A549 (cell line): ENCODE results near the gene PGGHG. TPM values are rescaled to one million over a fixed set of nuclear protein-coding genes. Genes with fewer than 3 reads are reported as not detected.
"Not testable (repeated sequence)": the region's sequence is repeated elsewhere in the genome, so short reads cannot be mapped to it uniquely, and the experiment has no call there.

ENCODE experiments used
- ATAC-seq, 2 experiments: fragments of 200-7000 bp in 1 of 2; fragments of >200 bp in 1 of 2; cut with Nextera tagmentation in 1 of 2; cut with Tn5 transposase in 1 of 2; 3 replicates each; pipeline versions ENCODE4 v1.8.0 to v1.9.1; 2018 to 2020; ENCODE audit warnings: mild to moderate bottlenecking in 1 of 2, moderate library complexity in 1 of 2
- CTCF ChIA-PET: fragments of 300-600 bp; sonication (Branson Sonifier 250); formaldehyde crosslinking; extraction: SDS; loops from one replicate; lab custom pipeline; 2021; ENCODE audit warnings: antibody characterized with exemption, inconsistent platforms; lab: Yijun Ruan, JAX
- POLR2A ChIA-PET: fragments of 350-600 bp; formaldehyde crosslinking; extraction: SDS; loops from one replicate; lab custom pipeline; 2021; ENCODE audit warnings: antibody characterized with exemption, inconsistent platforms; lab: Yijun Ruan, JAX
- DNase-seq, 2 experiments: peaks; one replicate each; pipeline versions ENCODE4 v3.0.0 to v3.0.0-alpha.2; 2011 to 2016; ENCODE audit warnings: low read depth in 1 of 2, low spot score in 1 of 2
- FAIRE-seq: peaks from 2 replicates; lab custom pipeline; 2011; peaks lifted over from hg19 to GRCh38; lab: Jason Lieb, UNC
- H3K27ac ChIP-seq, 2 experiments: fragments of >200 bp; sonication (Bioruptor Twin); formaldehyde crosslinking; 3 replicates each; pipeline ENCODE4 v1.5.1; 2016 to 2017
- H3K4me1 ChIP-seq: fragments of >200 bp; sonication (Bioruptor Twin); formaldehyde crosslinking; 3 replicates; pipeline ENCODE4 v1.6.1; 2016
- H3K4me2 ChIP-seq: fragments of >200 bp; sonication (Bioruptor Twin); formaldehyde crosslinking; 3 replicates; pipeline ENCODE4 v1.6.1; 2016
- H3K4me3 ChIP-seq: fragments of >200 bp; sonication (Bioruptor Twin); formaldehyde crosslinking; 3 replicates; pipeline ENCODE4 v1.5.1; 2016
- H3K9me3 ChIP-seq: fragments of >200 bp; sonication (Bioruptor Twin); formaldehyde crosslinking; 3 replicates; pipeline ENCODE4 v1.6.1; 2016
- CBX2 ChIP-seq: fragments of 200-600 bp; sonication (generic); IDR thresholded peaks from 2 replicates; pipeline ENCODE4 v1.6.1; 2016; ENCODE audit warnings: low read depth, mild to moderate bottlenecking, borderline replicate concordance
- ESRRA ChIP-seq: fragments of 150-350 bp; IDR thresholded peaks from 2 replicates; pipeline ENCODE4 v1.6.1; 2014; ENCODE audit warnings: mild to moderate bottlenecking, low read length, borderline replicate concordance
- GATA3 ChIP-seq: IDR thresholded peaks from 2 replicates; pipeline ENCODE4 v1.6.1; 2012; ENCODE audit warnings: borderline replicate concordance
- HES2 ChIP-seq: fragments of >200 bp; sonication (Bioruptor Twin); formaldehyde crosslinking; IDR thresholded peaks from 2 replicates; pipeline ENCODE4 v1.6.1; 2016
- HOXB5 ChIP-seq: fragments of 250-450 bp; sonication (Bioruptor Pico); IDR thresholded peaks from 2 replicates; pipeline ENCODE4 v1.5.0; 2020; ENCODE audit warnings: mild to moderate bottlenecking, moderate library complexity
- PHF8 ChIP-seq: fragments of 200-600 bp; sonication (generic); IDR thresholded peaks from 2 replicates; pipeline ENCODE4 v1.6.1; 2016; ENCODE audit warnings: low read depth, mild to moderate bottlenecking, antibody characterized with exemption, moderate library complexity, borderline replicate concordance
- SMC3 ChIP-seq: fragments of >200 bp; sonication (Bioruptor Twin); formaldehyde crosslinking; IDR thresholded peaks from 3 replicates; pipeline ENCODE4 v1.6.1; 2018; ENCODE audit warnings: inconsistent platforms
- ZFP36 ChIP-seq: fragments of 450-650 bp; IDR thresholded peaks from 2 replicates; pipeline ENCODE4 v1.6.1; 2014; ENCODE audit warnings: borderline replicate concordance; ENCODE audit not compliant: partially characterized antibody
- WGBS: methylation state at CpG from one replicate; pipeline ENCODE4 v1.1.6; 2017; ENCODE audit errors: missing lambda C conversion rate; 5-methylcytosine and 5-hydroxymethylcytosine counted together
- polyA plus RNA-seq, 4 experiments: library from polyadenylated mRNA; depleted of rRNA in 3 of 4; stranded (reverse); fragments of >200 nt; fragmentation: RNase III in 1 of 4; extraction: RNeasy Plus Mini Kit Qiagen cat#74134 plus additional on column Dnase treatment in 1 of 4; gene quantifications; 2 replicates in 3 of 4; 3 replicates in 1 of 4; pipeline ENCODE4 v1.2.3, GENCODE V29; 2011 to 2017
- TF ChIP-seq, protein P1 (sequence below): fragments of >200 bp; sonication (Bioruptor Twin); formaldehyde crosslinking; IDR thresholded peaks from 3 replicates; pipeline ENCODE4 v1.5.1; 2016
- TF ChIP-seq, protein P2 (sequence below): fragments of 150-350 bp; IDR thresholded peaks from 2 replicates; pipeline ENCODE4 v1.6.1; 2014; ENCODE audit warnings: low read depth, mild to moderate bottlenecking, low read length
- TF ChIP-seq, protein P3 (sequence below): IDR thresholded peaks from 2 replicates; pipeline ENCODE4 v1.6.1; 2012

Gene PGGHG
- polyA plus RNA-seq, 2 of the 4 experiments (the other 2 are of a cell fraction) = 7.2 to 19.5 TPM

- CTCF ChIA-PET = interaction anchor here (1.3 to 1.4 kb wide), 2 partner anchors 13 to 17 kb away, joined by 3 to 5 read pairs; no protein-coding TSS in a partner anchor
- DNase-seq (peak in 1 of 2 experiments; percentile 48), ATAC-seq (no peak; a peak in 1 of 6 replicates), FAIRE-seq (no peak)
- Histone ChIP-seq H3K4me3 (peak overlapping the region; percentile 24; the same call in 2 of the 3 replicates), H3K9me3 (peaks cover 8% of the 10 kb centered on the region; the same call in 2 of the 3 replicates), H3K4me1 (peaks cover 7% of the 10 kb centered on the region), H3K4me2 (peak overlapping the region; percentile 38; the same call in 2 of the 3 replicates), H3K27ac (peak overlapping the region in 1 of 2 experiments; percentile 52; a peak in 2 of 6 replicates)
- POLR2A ChIA-PET = interaction anchor here (1.2 kb wide), 1 partner anchor 60 kb away, joined by 3 read pairs; the partner anchor contains the start of genes BET1L and RIC8A
- 70% methylated on average over 6 of the region's 13 CpGs for WGBS
- TF ChIP-seq HES2 (no peak), PHF8 (no peak), GATA3 (no peak), SMC3 (no peak)
- TF ChIP-seq, protein P1, sequence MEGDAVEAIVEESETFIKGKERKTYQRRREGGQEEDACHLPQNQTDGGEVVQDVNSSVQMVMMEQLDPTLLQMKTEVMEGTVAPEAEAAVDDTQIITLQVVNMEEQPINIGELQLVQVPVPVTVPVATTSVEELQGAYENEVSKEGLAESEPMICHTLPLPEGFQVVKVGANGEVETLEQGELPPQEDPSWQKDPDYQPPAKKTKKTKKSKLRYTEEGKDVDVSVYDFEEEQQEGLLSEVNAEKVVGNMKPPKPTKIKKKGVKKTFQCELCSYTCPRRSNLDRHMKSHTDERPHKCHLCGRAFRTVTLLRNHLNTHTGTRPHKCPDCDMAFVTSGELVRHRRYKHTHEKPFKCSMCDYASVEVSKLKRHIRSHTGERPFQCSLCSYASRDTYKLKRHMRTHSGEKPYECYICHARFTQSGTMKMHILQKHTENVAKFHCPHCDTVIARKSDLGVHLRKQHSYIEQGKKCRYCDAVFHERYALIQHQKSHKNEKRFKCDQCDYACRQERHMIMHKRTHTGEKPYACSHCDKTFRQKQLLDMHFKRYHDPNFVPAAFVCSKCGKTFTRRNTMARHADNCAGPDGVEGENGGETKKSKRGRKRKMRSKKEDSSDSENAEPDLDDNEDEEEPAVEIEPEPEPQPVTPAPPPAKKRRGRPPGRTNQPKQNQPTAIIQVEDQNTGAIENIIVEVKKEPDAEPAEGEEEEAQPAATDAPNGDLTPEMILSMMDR = no peak
Observed at GRCh38 chr11:266676-267439, 22.1 kb upstream of the PGGHG start.

DNA sequence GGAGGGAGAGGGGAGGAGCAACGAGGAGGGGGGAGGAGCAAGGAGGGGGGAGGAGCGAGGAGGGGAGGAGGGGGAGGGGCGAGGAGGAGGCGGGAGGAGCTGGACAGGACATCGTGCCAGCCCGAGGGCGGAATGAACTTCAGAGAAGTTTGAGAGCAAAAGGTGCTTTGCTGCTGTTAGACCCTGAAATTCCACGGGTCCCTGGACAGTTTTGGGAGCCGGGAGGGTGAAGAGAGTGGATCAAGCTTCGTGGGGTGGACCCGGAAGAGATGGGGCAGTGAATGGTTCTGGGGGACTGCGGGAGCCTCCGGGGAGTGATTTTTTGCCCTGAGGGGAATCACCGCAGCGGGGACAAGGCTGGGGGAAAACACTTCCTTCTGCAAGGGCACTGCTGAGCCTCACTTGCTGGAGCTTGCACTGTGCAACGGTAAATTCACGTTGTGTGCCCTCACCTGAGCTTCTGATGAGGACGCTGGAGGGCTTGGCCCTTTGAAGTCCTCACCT is 21.4 kb upstream of the PGGHG start:
- CTCF ChIA-PET = interaction anchor here (0.6 to 1.9 kb wide), 6 partner anchors 9 to 40 kb away, joined by 3 to 8 read pairs (median 4); partner anchors contain the start of gene IFITM2
- FAIRE-seq = no peak
- peak; percentile 42 to 71; a peak in 4 of 6 replicates for ATAC-seq
- Histone ChIP-seq H3K4me2 (peak overlapping the region; percentile 93), H3K9me3 (peaks cover 8% of the 10 kb centered on the region; the same call in 2 of the 3 replicates), H3K4me3 (peak overlapping the region; percentile 42), H3K27ac (peak overlapping the region; percentile 68 to 76)
- POLR2A ChIA-PET = interaction anchor here (1.2 kb wide), 1 partner anchor 60 kb away, joined by 3 read pairs; the partner anchor contains the start of genes BET1L and RIC8A
- WGBS = 11% methylated on average over 16 of the region's 18 CpGs
- TF ChIP-seq CBX2 = no peak
- TF ChIP-seq, protein P1 = no peak
- TF ChIP-seq HOXB5 (CRISPR knock-in tag) = 0 out of 2 replicates have a peak, but pooled peaks have one; percentile 19
- TF ChIP-seq, protein P2, sequence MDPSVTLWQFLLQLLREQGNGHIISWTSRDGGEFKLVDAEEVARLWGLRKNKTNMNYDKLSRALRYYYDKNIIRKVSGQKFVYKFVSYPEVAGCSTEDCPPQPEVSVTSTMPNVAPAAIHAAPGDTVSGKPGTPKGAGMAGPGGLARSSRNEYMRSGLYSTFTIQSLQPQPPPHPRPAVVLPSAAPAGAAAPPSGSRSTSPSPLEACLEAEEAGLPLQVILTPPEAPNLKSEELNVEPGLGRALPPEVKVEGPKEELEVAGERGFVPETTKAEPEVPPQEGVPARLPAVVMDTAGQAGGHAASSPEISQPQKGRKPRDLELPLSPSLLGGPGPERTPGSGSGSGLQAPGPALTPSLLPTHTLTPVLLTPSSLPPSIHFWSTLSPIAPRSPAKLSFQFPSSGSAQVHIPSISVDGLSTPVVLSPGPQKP = no peak
- TF ChIP-seq ZFP36 = no peak
- no peak for TF ChIP-seq GATA3
- TF ChIP-seq, protein P3, sequence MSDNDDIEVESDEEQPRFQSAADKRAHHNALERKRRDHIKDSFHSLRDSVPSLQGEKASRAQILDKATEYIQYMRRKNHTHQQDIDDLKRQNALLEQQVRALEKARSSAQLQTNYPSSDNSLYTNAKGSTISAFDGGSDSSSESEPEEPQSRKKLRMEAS = peak; percentile 56
- no peak for TF ChIP-seq ESRRA
- TF ChIP-seq, all 56 proteins: peak for 2
- peaks cover 7% of the 10 kb centered on the region for H3K4me1 ChIP-seq
- DNase-seq = peak; percentile 35 to 61

- ATAC-seq = peak; percentile 35 to 70; a peak in 4 of 6 replicates
- CTCF ChIA-PET = interaction anchor here (1.5 to 1.9 kb wide), 2 partner anchors 13 to 17 kb away, joined by 8 read pairs; no protein-coding TSS in a partner anchor
- FAIRE-seq, H3K4me1 ChIP-seq, H3K4me3 ChIP-seq, H3K4me2 ChIP-seq, H3K27ac ChIP-seq, H3K9me3 ChIP-seq, POLR2A ChIA-PET: not testable (repeated sequence)
- 69% methylated on average over 16 of the region's 16 CpGs for WGBS
- DNase-seq = peak in 1 of 2 experiments; percentile 65
Observed at GRCh38 chr11:268716-269145, 20.2 kb upstream of the PGGHG start.
